OCI-LY1 (cell line): ENCODE measurements around the gene ZFYVE19.

Experiments used
- H2AFZ ChIP-seq: fragments of 200-600 bp; sonication (generic), shearing (Covaris generic); 2 replicates; pipeline ENCODE4 v1.6.0; 2014; ENCODE audit warnings: antibody characterized with exemption, mild to moderate bottlenecking, low read length
- H3F3A ChIP-seq: fragments of 200-600 bp; sonication (generic), shearing (Covaris generic); 2 replicates; pipeline ENCODE4 v1.6.0; 2014; ENCODE audit warnings: mild to moderate bottlenecking, antibody characterized with exemption, low read length, moderate library complexity; ENCODE audit not compliant: insufficient read depth
- H3K27ac ChIP-seq: fragments of 200-600 bp; sonication (generic); 2 replicates; pipeline ENCODE4 v1.5.1; 2014; ENCODE audit warnings: low read length, mixed run types, mild to moderate bottlenecking, low read depth; ENCODE audit not compliant: poor library complexity, severe bottlenecking
- H3K27me3 ChIP-seq: fragments of 200-600 bp; sonication (generic); 2 replicates; pipeline ENCODE4 v1.6.0; 2014; ENCODE audit warnings: antibody characterized with exemption, mild to moderate bottlenecking, low read length, moderate library complexity; ENCODE audit not compliant: insufficient read depth
- H3K36me3 ChIP-seq: fragments of 200-600 bp; sonication (generic); 2 replicates; pipeline ENCODE4 v1.6.1; 2014; ENCODE audit warnings: mild to moderate bottlenecking, antibody characterized with exemption, low read length, moderate library complexity, mixed read lengths; ENCODE audit not compliant: insufficient read depth
- H3K4me1 ChIP-seq: fragments of 200-600 bp; sonication (generic); 2 replicates; pipeline ENCODE4 v1.5.1; 2014; ENCODE audit warnings: mild to moderate bottlenecking, low read length, moderate library complexity; ENCODE audit not compliant: insufficient read depth, severe bottlenecking
- H3K4me2 ChIP-seq: fragments of 200-600 bp; sonication (generic), shearing (Covaris generic); 2 replicates; pipeline ENCODE4 v1.6.1; 2014; ENCODE audit warnings: low read length
- H3K4me3 ChIP-seq: fragments of 200-600 bp; sonication (generic); 2 replicates; pipeline ENCODE4 v1.5.1; 2014; ENCODE audit warnings: low read length, low read depth, mild to moderate bottlenecking, mixed read lengths; ENCODE audit not compliant: poor library complexity, severe bottlenecking
- H3K79me2 ChIP-seq: fragments of 200-600 bp; shearing (Covaris generic); 2 replicates; pipeline ENCODE4 v1.6.1; 2016; ENCODE audit warnings: mixed run types, low read length, mixed read lengths; ENCODE audit not compliant: insufficient read depth
- H3K9ac ChIP-seq: fragments of 200-600 bp; sonication (generic), shearing (Covaris generic); 2 replicates; pipeline ENCODE4 v1.6.1; 2014; ENCODE audit warnings: mild to moderate bottlenecking, low read length, mixed read lengths
- H3K9me2 ChIP-seq: fragments of 200-600 bp; sonication (generic), shearing (Covaris generic); 2 replicates; pipeline ENCODE4 v1.6.1; 2014; ENCODE audit warnings: low read depth, mild to moderate bottlenecking, low read length, mixed read lengths
- H3K9me3 ChIP-seq: fragments of 200-600 bp; shearing (Covaris generic); 2 replicates; pipeline ENCODE4 v1.6.1; 2014; ENCODE audit warnings: low read length, mixed read lengths
- H4K20me1 ChIP-seq: fragments of 200-600 bp; sonication (generic), shearing (Covaris generic); 2 replicates; pipeline ENCODE4 v1.6.0; 2016; ENCODE audit warnings: mild to moderate bottlenecking, low read length; ENCODE audit not compliant: insufficient read depth
- CTCF ChIP-seq: fragments of 200-600 bp; sonication (generic), shearing (Covaris generic); IDR thresholded peaks from 2 replicates; pipeline ENCODE4 v1.5.1; 2017; ENCODE audit warnings: mild to moderate bottlenecking, antibody characterized with exemption, low read length, moderate library complexity, mixed read lengths
- EZH2 ChIP-seq: fragments of 200-600 bp; sonication (generic), shearing (Covaris generic); IDR thresholded peaks from 2 replicates; pipeline ENCODE4 v1.8.0; 2017; ENCODE audit warnings: borderline replicate concordance, mixed run types, mild to moderate bottlenecking, antibody characterized with exemption, low read length, moderate library complexity, mixed read lengths

The ZFYVE19 gene

DNA sequence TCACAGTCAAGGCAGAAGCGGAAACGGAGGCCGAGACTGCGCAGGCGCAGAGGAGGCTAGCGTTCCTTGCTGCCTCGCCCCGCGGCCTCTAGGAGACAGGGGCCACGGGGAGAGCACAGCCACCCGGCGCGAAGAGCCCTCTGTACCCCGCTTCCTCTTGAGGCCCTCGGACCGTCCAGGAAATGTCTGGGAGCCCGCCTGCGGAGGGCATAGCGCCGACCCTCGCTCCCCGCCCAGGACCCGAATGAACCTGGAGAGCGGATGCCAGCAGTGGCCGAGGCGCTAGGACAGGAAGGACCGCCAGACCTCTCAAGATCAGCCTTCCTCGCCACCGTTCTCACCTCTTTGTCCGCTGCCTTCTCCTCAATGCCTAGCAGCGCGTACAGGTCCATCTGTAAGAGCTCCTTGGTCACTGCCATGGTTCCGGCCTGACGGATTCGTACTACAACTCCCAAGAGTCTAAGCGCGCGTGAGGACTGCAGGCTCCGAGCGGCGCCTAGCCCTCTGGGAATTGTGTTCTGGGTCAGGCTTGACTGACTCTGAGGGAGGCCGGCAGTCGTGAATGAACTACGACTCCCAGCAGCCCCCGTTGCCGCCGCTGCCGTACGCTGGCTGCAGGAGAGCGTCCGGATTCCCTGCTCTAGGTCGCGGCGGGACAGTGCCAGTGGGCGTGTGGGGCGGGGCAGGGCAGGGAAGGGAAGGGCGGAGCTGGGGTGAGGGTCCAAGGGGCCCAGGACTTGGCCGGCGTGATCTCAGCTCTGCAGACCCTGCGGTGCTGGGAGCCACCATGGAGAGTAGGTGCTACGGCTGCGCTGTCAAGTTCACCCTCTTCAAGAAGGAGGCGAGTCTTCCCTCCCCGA, at the start of gene ZFYVE19, which contains the start of gene DNAJC17:
ZFYVE19 (plus strand) TSS at position 62 of the 860 bp plus-strand sequence; CDS start at position 563, 501 bp downstream.
DNAJC17 (minus strand) TSS at position 446 of the 860 bp plus-strand sequence; CDS start at position 419, 27 bp downstream.
- Histone ChIP-seq H3K4me1 (peaks cover 16% of the 10 kb centered on the region), H3K36me3 (peaks cover 7% of the 10 kb centered on the region; the same call in 1 of the 2 replicates), H3K4me2 (peak within 1 kb of the TSS; percentile 79), H3K4me3 (peak within 1 kb of the TSS; percentile 95), H3F3A (no peaks in the 10 kb centered on the region), H3K27me3 (no peaks in the 10 kb centered on the region), H3K79me2 (0 out of 2 replicates have a peak, but pooled peaks cover 3% of the 10 kb centered on the region), H3K9me3 (no peaks in the 10 kb centered on the region), H3K27ac (peak within 1 kb of the TSS; percentile 89), H2AFZ (peak within 1 kb of the TSS; percentile 81; the same call in 1 of the 2 replicates), H3K9ac (peak within 1 kb of the TSS; percentile 99), H4K20me1 (no peaks in the 10 kb centered on the region), H3K9me2 (no peaks in the 10 kb centered on the region)
- no peak for TF ChIP-seq EZH2
- TF ChIP-seq CTCF = peak; percentile 25; the same call in 1 of the 2 replicates

DNA sequence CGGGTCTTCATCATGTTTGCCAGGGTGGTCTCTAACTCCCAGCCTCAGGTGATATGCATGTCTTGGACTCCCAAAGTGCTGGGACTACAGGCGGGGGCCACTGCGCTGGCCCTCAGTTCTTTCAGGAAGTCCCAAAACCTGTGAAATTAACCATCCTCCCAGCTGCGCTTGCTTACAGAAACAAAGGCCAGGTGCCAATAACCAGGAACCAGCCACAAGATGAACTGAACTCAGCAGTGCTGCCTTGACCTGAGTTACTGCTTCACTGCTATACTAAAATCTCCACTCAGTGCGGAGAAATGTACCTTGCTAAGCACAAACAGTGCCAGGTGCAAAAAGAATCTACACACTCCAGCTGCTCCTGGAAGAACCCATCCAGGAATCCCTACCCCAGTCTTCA, 46.9 kb upstream of the ZFYVE19 start:
- Histone ChIP-seq H3K4me3 (peak overlapping the region; percentile 16), H3K9me2 (no peaks in the 10 kb centered on the region), H2AFZ (no peak overlapping the region), H3K27me3 (no peaks in the 10 kb centered on the region), H4K20me1 (no peaks in the 10 kb centered on the region), H3K36me3 (no peaks in the 10 kb centered on the region), H3K27ac (peak overlapping the region; percentile 88), H3F3A (peaks cover 3% of the 10 kb centered on the region; the same call in 1 of the 2 replicates), H3K9ac (peak overlapping the region; percentile 41; the same call in 1 of the 2 replicates), H3K9me3 (no peaks in the 10 kb centered on the region), H3K4me1 (peaks cover 60% of the 10 kb centered on the region), H3K79me2 (no peaks in the 10 kb centered on the region), H3K4me2 (peak overlapping the region; percentile 52)
- no peak for TF ChIP-seq EZH2
- no peak for TF ChIP-seq CTCF

GRCh38 chr15:40762919-40763800, 43.7 kb upstream of the ZFYVE19 start:
- H2AFZ ChIP-seq = no peak overlapping the region
- 0 out of 2 replicates have a peak, but pooled peaks cover 3% of the 10 kb centered on the region for H3F3A ChIP-seq
- peak overlapping the region; percentile 77 for H3K4me2 ChIP-seq
- H3K4me3 ChIP-seq = peak overlapping the region; percentile 76
- no peaks in the 10 kb centered on the region for H3K9me2 ChIP-seq
- no peaks in the 10 kb centered on the region for H3K79me2 ChIP-seq
- no peaks in the 10 kb centered on the region for H3K27me3 ChIP-seq
- peak overlapping the region; percentile 93 for H3K27ac ChIP-seq
- H3K36me3 ChIP-seq = peaks cover 9% of the 10 kb centered on the region; the same call in 1 of the 2 replicates
- peaks cover 49% of the 10 kb centered on the region for H3K4me1 ChIP-seq
- peak overlapping the region; percentile 94 for H3K9ac ChIP-seq
- no peaks in the 10 kb centered on the region for H4K20me1 ChIP-seq
- TF ChIP-seq EZH2 (no peak), CTCF (no peak)
- H3K9me3 ChIP-seq = no peaks in the 10 kb centered on the region
